GM19025 (cell line): ENCODE measurements around the gene SURF4.
A peak's percentile ranks its signal among the peaks of the same experiment; 100 is the strongest.

Experiments used
- ATAC-seq: cut with Tn5 transposase; IDR thresholded peaks from one replicate; pipeline ENCODE4 v1.9.1; 2021; ENCODE audit warnings: mild to moderate bottlenecking, low read depth, moderate library complexity; ENCODE audit not compliant: unreplicated experiment

Gene SURF4

GRCh38 chr9:133375724-133376654 lies at the start of gene SURF4, which contains the start of gene STKLD1:
Gene SURF4, minus strand, starts transcription at chr9:133376060. Its CDS starts 91 bp downstream, at chr9:133375969.
Gene STKLD1, plus strand, starts transcription at chr9:133376366. Its CDS starts 108 bp downstream, at chr9:133376474.
- ATAC-seq, result peak; percentile 93

GRCh38 chr9:133425049-133425632 lies 49.3 kb upstream of the SURF4 start:
- no peak for ATAC-seq

- ATAC-seq, result no peak
Measured at GRCh38 chr9:133424187-133424586, 48.3 kb upstream of the SURF4 start.

GRCh38 chr9:133423216-133423615 lies 47.4 kb upstream of the SURF4 start:
- no peak for ATAC-seq

- peak; percentile 37 for ATAC-seq
Measured at GRCh38 chr9:133421615-133422542, 46.0 kb upstream of the SURF4 start, which contains the start of gene ADAMTS13. Gene ADAMTS13, plus strand, starts transcription at chr9:133422367. Its CDS starts 77 bp downstream, at chr9:133422444.

- no peak for ATAC-seq
Measured at GRCh38 chr9:133420392-133420827, 44.5 kb upstream of the SURF4 start.

- ATAC-seq, result no peak
Measured at GRCh38 chr9:133419005-133419404, 43.1 kb upstream of the SURF4 start.

GRCh38 chr9:133417541-133418461 lies 41.9 kb upstream of the SURF4 start, which contains the start of gene REXO4:
Gene REXO4, minus strand, starts transcription at chr9:133418010. Its CDS starts 166 bp downstream, at chr9:133417844.
- ATAC-seq, result peak; percentile 71

- no peak for ATAC-seq
Measured at GRCh38 chr9:133415170-133415569, 39.3 kb upstream of the SURF4 start.

- ATAC-seq, result no peak
Measured at GRCh38 chr9:133408042-133408441, 32.2 kb upstream of the SURF4 start.

GRCh38 chr9:133406480-133407307 lies 30.8 kb upstream of the SURF4 start:
- no peak for ATAC-seq

GRCh38 chr9:133405508-133406438 lies 29.9 kb upstream of the SURF4 start:
- no peak for ATAC-seq

GRCh38 chr9:133404454-133405002 lies 28.7 kb upstream of the SURF4 start:
- no peak for ATAC-seq

GRCh38 chr9:133403766-133404453 lies 28.1 kb upstream of the SURF4 start:
- ATAC-seq, result no peak

- no peak for ATAC-seq
Measured at GRCh38 chr9:133402689-133403088, 26.8 kb upstream of the SURF4 start.

- ATAC-seq, result no peak
Measured at GRCh38 chr9:133401588-133401987, 25.7 kb upstream of the SURF4 start.
